NT2/D1 (cell line): ENCODE measurements around the gene CACNA1E.

Source experiments
- YY1 ChIP-seq: IDR thresholded peaks from 2 replicates; pipeline ENCODE4 v1.6.1; 2011; ENCODE audit not compliant: insufficient read length, insufficient read depth
- ZNF274 ChIP-seq: IDR thresholded peaks from 2 replicates; pipeline ENCODE4 v1.6.1; 2011; ENCODE audit warnings: mild to moderate bottlenecking, low read depth, low read length

GRCh38 chr1:181608386-181608785 is 125.1 kb downstream of the CACNA1E start:
- TF ChIP-seq ZNF274, result no peak
- no peak for TF ChIP-seq YY1
